GM19455 (cell line): ENCODE results near the gene HAX1.
"Not testable (repeated sequence)": the region's sequence is repeated elsewhere in the genome, so short reads cannot be mapped to it uniquely, and the experiment has no call there.

Experiments used
- ATAC-seq: cut with Tn5 transposase; IDR thresholded peaks from one replicate; pipeline ENCODE4 v1.9.1; 2021; ENCODE audit not compliant: unreplicated experiment

The HAX1 gene

GRCh38 chr1:154272999-154273563 is 652 bp downstream of the HAX1 start:
- no peak for ATAC-seq

DNA sequence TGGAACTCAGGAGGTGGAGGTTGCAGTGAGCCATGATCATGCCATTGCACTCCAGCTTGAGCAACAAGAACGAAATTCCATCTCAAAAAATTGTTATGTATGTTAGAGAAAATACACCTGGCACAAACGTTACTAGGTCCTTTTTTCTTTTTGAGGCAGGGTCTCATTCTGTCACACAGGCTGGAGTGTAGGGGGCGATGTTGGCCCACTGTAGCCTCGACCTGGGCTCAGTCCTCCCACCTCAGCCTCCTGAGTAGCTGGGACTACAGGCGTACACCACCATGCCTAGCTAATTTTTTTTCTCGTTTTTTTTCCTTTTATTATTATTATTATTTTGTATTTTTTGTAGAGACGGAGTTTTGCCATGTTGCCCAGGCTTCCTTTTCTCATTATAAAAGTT is 4.4 kb downstream of the HAX1 start:
- ATAC-seq, result no peak

DNA sequence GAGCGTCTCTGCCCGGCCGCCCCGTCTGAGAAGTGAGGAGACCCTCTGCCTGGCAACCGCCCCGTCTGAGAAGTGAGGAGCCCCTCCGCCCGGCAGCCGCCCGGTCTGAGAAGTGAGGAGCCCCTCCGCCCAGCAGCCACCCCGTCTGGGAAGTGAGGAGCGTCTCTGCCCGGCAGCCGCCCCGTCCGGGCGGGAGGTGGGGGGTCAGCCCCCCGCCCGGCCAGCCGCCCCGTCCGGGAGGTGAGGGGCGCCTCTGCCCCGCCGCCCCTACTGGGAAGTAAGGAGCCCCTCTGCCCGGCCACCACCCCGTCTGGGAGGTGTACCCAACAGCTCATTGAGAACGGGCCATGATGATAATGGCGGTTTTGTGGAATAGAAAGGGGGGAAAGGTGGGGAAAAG is 15.2 kb downstream of the HAX1 start:
- ATAC-seq, result not testable (repeated sequence)

GRCh38 chr1:154288661-154289060 is 16.2 kb downstream of the HAX1 start:
- no peak for ATAC-seq

- ATAC-seq, result no peak
Measured at GRCh38 chr1:154290921-154291320, 18.5 kb downstream of the HAX1 start.

GRCh38 chr1:154295408-154296235 is 23.2 kb downstream of the HAX1 start:
- no peak for ATAC-seq

DNA sequence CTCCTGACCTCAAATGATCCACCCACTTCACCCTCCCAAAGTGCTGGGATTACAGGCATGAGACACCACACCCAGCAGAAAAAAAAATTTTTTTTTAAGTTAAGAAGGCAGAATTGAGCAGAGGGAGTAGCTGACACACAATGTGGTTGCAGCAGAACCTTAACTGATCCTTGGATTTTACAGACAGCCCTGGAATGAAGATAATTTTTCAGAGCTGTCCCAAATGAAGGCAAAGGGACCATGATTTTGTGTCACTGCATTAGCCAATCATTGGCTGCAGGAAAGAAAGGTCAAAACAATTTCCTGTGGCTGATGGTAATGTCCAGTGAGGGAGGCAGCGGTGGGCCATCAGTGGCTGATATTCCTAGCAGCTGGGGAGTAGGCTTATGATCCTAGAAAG is 29.2 kb downstream of the HAX1 start:
- ATAC-seq, result no peak

DNA sequence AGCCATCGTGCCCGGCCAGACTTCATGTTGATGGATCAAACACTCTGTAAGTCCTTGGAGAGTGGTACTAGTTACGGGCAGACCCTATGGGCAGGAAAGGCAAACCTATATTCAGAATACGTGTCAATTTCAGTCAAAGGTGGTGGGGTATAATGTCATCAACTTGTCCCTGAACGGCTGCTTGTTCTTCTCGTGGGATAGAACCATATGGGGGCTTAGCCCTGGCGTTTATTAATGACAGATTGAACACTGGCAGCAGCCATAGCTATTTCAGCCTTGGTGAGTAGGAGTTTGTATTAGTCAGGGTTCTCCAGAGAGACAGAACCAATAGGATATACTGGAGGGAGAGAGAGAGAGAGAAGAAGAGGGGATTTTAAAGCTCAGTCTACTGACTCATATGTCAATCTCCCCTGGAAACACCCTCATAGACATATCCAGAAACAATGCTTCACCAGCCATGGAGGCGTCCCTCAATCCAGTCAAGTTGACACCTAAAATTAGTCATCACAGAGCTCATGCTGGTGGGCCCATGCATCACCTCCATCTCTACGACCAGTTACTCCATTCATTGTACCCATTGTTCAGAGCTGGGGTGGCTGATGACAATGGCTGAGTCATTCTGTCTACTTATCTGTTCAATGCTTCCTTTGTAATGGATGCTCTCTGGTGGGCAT is 32.4 kb downstream of the HAX1 start:
- no peak for ATAC-seq

DNA sequence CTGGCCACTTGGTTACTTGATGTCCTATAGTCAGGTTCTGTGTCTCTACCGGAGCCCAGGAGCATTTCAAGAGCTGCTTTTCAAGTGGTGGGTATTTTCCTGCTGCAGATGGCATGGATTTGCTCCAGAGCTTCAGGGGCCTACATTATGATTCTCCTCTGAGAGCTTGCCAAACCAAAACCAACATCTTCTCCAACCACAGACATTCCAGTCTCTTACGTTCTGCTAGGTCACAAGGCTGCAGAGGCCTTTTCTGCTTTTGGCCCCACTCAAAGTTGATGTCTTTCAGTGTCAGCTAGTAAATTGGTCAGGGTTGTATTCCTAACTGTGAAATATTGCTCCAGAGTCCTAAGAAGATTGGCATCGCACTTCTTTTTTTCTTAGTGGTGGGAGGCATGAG is 33.7 kb downstream of the HAX1 start:
- no peak for ATAC-seq

- not testable (repeated sequence) for ATAC-seq
Measured at GRCh38 chr1:154307670-154308270, 35.3 kb downstream of the HAX1 start.

DNA sequence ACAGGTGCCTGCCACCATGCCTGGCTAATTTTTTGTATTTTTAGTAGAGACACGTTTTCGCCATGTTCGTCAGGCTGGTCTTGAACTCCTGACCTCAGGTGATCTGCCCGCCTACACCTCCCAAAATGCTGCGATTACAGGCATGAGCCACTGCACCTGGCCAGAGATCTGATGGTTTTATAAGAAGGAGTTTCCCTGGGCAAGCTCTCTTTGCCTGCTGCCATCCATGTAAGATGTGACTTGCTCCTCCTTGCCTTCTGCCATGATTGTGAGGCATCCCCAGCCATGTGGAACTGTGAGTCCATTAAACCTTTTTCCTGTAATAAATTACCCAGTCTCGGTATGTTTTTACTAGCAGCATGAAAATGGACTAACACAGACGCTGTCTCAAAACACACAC is 36.7 kb downstream of the HAX1 start:
- ATAC-seq, result not testable (repeated sequence)

- not testable (repeated sequence) for ATAC-seq
Measured at GRCh38 chr1:154312229-154313065, 40.0 kb downstream of the HAX1 start.

DNA sequence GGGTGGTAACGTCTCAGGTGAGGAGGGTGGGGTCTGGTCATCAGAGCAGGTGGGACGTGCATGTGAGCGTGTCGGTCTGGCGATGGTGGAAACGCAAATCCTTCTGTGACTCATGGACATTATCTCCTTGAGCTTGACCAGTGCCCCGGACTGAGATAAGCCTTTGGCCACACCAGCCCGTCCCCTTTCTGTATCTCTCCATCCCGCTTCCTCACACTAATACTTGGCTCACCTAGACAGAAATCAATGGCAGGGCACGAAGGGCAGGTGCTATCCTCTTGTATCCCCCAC is 40.6 kb downstream of the HAX1 start:
- ATAC-seq, result no peak

- not testable (repeated sequence) for ATAC-seq
Measured at GRCh38 chr1:154314226-154314625, 41.8 kb downstream of the HAX1 start.

DNA sequence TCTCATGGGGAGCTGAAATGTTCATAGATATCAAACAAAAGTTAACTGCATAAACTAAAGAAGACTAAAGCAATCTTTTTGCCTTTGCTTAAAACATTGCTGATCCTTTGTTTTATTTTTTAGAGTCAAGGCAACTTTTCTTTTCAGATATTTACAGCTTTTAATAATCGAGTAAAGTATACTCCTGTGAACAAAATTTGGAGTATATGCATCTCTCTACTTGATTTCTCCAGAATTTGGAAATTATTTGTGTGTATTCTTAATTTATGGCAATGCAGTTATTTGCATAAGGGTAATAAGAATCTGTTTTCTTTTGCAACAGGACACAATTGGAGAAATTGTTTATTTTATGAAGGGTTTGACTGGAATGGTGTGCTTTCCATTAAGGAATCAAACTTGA is 44.3 kb downstream of the HAX1 start:
- no peak for ATAC-seq

DNA sequence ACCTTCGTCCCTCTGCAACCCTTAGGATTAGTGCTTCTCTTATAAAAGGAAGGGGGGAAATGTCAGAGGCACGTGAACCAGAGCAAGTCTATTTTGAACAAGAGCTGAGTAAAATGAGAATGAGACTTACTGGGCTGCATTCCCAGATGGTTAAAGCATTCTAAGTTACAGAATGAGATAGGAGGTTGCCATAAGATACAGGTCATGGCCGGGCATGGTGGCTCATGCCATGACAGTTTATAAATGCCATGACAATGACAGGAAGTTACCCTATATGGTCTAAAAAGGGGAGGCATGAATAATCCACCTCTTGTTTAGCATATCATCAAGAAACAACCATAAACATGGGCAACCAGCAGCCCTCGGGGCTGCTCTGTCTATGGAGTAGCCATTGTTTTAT is 46.0 kb downstream of the HAX1 start:
- no peak for ATAC-seq

DNA sequence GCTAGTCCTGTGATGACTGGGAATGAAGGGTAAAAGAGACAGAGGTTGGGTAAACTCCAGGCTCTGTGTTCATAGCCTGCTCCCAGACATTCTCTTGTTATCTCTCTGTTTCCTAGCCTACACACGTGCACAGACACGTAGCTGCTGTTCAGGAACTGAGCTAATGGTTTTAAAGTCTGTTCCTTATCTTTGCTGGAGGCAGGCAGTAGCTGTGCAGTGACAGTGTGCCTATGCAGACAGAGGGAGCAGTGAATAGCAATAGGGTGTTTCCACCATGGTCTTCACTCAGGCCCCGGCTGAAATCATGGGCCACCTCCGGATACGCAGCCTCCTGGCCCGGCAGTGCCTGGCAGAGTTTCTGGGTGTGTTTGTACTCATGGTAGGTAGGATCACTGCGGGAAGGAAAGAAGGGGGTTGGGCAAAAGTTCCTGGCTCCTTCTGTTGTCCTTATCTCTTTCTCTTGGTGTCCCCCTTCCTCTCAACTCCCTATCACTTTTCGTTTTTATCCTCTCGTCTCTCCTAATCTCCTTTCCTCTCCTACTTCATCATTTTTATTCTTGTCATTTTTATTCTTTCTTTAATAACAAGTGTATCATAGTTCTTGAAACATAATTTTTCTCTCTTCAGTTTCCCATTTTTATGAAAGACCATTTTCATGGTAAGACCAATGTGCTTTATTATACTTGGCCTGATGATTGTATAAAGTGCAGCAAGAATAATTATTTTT is 48.6 kb downstream of the HAX1 start, which contains the start of gene AQP10:
TSS of gene AQP10 (plus strand) at position 212 of the 727 bp plus-strand sequence. CDS start at position 275, 63 bp downstream.
- ATAC-seq, result no peak

GRCh38 chr1:154321609-154321934 is 49.1 kb downstream of the HAX1 start:
- ATAC-seq, result not testable (repeated sequence)

GRCh38 chr1:154323493-154323892 is 51.1 kb downstream of the HAX1 start:
- no peak for ATAC-seq

GRCh38 chr1:154324241-154324640 is 51.8 kb downstream of the HAX1 start:
- ATAC-seq, result no peak
